ENCODE measurements around the gene KLK7. TPM values are rescaled to one million over a fixed set of nuclear protein-coding genes. Genes with fewer than 3 reads are reported as not detected.

Gene KLK7
- polyA plus RNA-seq = 14.9 and 18.1 TPM in 2 replicates

DNA sequence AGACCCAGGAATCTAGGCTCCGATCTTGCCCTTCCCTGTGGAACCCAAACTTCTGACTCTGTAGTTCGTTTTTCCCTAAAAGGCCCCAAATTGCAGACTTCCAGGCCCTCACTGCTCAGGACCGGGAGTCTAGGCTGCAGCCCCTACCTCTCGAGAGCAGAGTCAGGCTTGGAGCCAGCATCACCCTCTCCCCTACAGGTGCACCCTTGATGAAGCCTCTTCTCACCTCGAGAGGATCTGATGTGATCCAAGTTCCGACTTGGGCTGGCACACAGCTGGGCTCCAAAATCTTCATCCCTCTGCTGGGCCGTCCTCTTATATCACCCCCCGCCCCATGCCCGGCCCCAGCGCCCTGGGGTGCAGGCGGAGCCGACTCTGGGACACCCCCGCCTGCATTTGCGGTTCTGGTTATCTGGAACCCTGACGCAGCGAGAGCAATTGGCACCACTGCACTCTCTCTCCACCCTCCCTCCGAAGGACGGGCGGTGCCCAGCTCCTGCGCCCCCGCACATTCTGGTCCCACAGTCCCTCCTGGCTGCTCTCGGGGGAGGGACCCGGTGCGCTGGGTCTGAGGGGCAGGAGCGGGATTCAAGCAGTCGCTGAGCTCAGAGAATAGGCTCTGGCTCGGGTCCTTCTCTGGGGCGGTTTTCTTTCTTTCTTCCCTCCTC is at the start of gene KLK7:
KLK7 (minus strand) TSS at position 293 of the 668 bp plus-strand sequence. CDS start 1,518 bp downstream, outside the sequence.

DNA sequence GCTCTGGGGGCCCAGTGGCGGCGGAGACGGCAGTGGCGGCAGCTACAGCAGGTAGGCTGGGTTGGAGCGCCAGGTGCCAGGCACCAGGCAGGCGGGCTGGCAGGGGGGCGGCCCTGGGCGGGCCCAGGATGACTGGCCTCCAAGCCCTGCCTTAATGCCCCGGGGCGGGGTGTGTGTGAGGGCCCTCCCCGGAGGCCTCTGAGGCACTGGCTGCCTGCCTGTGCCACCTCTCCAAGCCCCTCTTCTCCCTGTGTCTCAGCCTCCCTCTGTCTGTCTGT is 42.8 kb upstream of the KLK7 start, which contains the start of gene KLK11:
KLK11 (minus strand) TSS at position 63 of the 278 bp plus-strand sequence. CDS start 985 bp downstream, outside the sequence.

DNA sequence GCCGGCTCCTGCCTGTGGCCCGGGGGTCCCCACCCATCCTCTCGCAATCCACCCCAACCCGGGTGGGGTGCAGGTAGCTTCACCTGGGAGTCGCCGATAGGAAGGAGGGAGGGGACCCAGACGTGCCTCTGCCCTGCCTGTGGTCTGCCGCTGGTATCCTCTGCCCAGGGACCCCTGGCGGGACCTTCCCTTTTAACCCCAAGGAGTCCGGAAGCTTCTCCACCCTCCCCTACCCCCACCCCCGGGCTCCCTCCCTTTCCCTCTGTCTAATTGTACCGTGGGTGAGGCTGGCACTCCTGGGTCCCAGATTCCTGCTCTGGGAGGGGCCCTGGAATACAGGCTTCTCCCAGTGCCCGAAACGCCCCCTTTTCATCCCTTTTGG is 35.8 kb upstream of the KLK7 start, which contains the start of gene KLK10:
KLK10 (minus strand) TSS at position 166 of the 382 bp plus-strand sequence. CDS start 579 bp downstream, outside the sequence.

DNA sequence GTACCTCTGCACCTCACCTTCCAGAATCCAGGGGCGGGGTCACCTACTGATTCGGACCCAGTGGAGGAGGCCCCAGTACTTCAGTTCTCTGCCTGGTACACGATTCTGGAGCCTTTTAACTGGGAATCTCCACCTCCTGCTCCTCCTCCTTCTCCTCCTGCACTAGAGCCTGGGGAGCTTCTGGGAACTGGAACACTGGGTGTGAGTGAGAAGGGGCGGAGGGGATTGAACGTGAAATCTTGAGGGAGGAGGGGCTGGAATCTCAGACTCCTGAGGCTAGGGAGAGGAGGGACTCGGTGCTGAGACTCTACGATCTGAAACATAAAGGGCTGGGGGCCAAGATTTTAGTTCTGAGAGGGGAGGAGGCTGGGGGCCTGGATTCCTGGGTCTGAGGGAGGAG is 17.8 kb upstream of the KLK7 start, which contains the start of gene KLK8:
KLK8 (minus strand) TSS at position 90 of the 400 bp plus-strand sequence. CDS start 437 bp downstream, outside the sequence.

DNA sequence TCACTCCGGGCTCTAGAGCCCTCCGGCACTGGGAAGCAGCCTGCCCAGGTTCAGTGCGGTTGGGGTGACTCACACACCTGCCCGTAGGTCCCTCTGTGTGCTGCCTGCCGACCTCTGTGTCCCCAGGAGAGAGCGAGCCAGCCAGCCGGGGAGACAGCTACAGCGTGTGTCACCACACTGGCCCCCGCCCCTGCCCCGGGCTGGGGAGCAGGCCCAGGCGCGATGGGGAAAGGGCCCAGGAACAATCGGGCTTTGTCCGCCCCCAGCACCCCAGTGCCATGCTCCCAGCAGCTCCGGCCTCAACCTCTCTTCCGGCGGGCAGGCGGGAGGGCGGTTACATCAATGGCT is 14.3 kb downstream of the KLK7 start, which contains the start of gene KLK6:
KLK6 (minus strand) TSS at position 179 of the 348 bp plus-strand sequence. CDS start 1,487 bp downstream, outside the sequence.

DNA sequence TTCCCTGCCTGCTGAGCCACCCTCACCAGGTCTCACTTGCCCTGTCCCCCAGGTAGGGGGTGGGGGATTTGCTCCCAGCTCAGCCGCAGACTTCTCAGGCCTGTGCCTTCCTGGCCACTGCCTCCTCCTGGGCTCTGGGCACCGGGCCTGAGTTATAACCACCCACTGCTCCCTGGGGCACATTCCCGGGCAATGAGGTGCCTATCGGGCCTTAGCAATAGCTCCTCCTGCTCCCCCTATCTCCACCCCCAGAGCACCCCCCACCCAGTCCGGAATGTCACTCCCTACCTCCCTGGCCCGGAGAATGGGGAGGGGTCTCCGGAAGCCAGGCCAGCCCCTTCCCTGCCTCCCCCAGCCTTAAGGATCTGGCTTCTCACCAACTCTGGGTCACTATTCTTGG is 30.8 kb downstream of the KLK7 start, which contains the start of gene KLK5:
KLK5 (minus strand) TSS at position 129 of the 400 bp plus-strand sequence. CDS start 381 bp downstream, outside the sequence.

Other genes with a start within 250 kb of the KLK7 start
- not detected in 2 replicates for gene GPR32, start 213.5 kb downstream of the KLK7 start, polyA plus RNA-seq
- not detected in 2 replicates for gene ACP4, start 193.5 kb downstream of the KLK7 start, polyA plus RNA-seq
- not detected in 2 replicates for gene KLK1, start 160.1 kb downstream of the KLK7 start, polyA plus RNA-seq
- gene KLK15, start 150.3 kb downstream of the KLK7 start, polyA plus RNA-seq = not detected in 2 replicates
- gene KLK3, start 129.0 kb downstream of the KLK7 start, polyA plus RNA-seq = not detected in 2 replicates
- gene KLK2, start 110.5 kb downstream of the KLK7 start, polyA plus RNA-seq = 0.20 TPM in 1 of 2 replicates, not detected in the other
- not detected in 2 replicates for gene KLK4, start 72.5 kb downstream of the KLK7 start, polyA plus RNA-seq
- 5.6 TPM in 1 of 2 replicates, not detected in the other for gene KLK5, start 30.9 kb downstream of the KLK7 start, polyA plus RNA-seq
- gene KLK6, start 14.3 kb downstream of the KLK7 start, polyA plus RNA-seq = 2.6 and 2.8 TPM in 2 replicates
- gene KLK8, start 17.7 kb upstream of the KLK7 start, polyA plus RNA-seq = 194 and 292 TPM in 2 replicates
- 0.16 and 3.9 TPM in 2 replicates for gene KLK10, start 35.8 kb upstream of the KLK7 start, polyA plus RNA-seq
- not detected in 2 replicates for gene KLK11, start 42.7 kb upstream of the KLK7 start, polyA plus RNA-seq
- not detected in 2 replicates for gene KLK12, start 51.1 kb upstream of the KLK7 start, polyA plus RNA-seq
- gene KLK13, start 81.2 kb upstream of the KLK7 start, polyA plus RNA-seq = not detected in 2 replicates
- not detected in 2 replicates for gene KLK14, start 99.0 kb upstream of the KLK7 start, polyA plus RNA-seq
- not detected in 2 replicates for gene CTU1, start 124.5 kb upstream of the KLK7 start, polyA plus RNA-seq
- gene SIGLEC9, start 141.0 kb upstream of the KLK7 start, polyA plus RNA-seq = not detected in 2 replicates
- gene SIGLEC7, start 158.4 kb upstream of the KLK7 start, polyA plus RNA-seq = not detected in 2 replicates
- not detected in 2 replicates for gene CD33, start 241.2 kb upstream of the KLK7 start, polyA plus RNA-seq